NK-92 (cell line): ENCODE measurements around the gene NMBR.
"Not testable (repeated sequence)": the region's sequence is repeated elsewhere in the genome, so short reads cannot be mapped to it uniquely, and the experiment has no call there.

Source experiments
- DNase-seq: peaks from one replicate; lab custom pipeline; 2025; ENCODE audit not compliant: unreplicated experiment; lab: John Stamatoyannopoulos, UW

Gene NMBR

DNA sequence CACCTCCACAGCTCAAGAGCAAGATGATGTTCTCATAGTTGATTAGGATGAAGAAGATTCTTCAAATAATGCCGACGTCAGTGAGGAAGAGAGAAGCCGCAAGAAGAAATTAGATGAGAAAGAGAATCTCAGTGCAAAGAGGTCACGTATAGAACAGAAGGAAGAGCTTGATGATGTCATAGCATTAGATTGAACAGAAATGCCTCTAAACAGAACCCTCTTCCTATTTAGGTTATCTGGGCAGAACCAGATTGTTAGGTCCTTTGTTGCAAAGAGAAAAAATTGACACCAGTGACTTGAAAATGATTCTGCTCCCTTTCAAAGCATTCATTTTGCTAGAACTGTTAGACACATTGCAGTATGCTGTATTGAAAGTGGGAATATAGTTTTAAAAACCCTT, 84.1 kb downstream of the NMBR start:
- DNase-seq: not testable (repeated sequence)

DNA sequence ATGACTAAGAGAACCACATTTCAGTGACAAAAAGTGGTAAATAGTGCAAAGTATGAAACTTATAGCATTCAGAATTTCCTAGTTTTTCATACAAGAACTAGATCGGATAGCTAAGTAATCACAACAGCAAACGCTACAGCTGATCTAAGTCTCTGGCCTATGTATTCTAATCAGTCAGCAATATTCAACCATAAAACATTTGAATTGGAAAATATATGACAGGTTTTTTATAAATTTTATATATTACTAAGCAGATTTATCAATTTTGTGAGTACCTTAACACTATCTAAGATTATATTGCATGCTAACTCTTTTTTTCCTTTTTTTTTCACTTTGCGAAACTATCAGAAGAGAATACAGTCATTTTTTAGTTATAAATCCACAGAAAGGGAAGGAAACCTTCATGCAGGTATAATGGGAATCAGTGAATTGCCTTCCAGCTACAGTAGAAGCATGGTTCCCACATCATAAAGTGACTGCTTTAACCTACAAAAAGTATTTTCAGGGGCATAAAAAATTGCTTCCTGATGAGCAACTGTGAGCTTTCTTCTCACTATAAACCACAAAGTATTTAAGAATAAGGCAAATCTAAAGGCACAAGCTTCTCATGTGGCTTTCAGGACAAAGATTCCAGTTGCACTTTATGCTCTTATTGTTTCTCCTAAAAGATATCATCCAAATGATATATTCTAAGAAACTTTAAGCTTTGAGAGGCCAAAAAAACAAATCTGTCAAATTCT, 88.2 kb downstream of the NMBR start:
- DNase-seq: no peak

DNA sequence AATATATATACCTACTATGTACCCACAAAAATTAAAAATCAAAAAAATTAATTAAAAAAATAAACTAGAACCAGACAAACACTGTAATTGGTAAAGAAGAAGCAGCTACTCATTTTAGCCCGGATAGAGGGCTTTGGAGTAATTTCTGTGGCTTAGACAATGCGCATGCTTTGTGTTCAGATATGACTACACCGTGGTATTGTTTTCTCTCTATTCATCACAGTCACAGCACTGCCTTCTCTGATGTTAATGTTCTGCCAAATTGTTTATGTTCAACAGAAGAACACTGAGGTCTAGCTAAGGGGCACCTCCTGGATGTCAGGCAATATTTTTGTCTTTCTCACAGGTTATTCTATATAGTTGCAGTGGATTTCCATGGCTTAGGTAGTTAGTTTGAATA, 91.7 kb downstream of the NMBR start:
- no peak for DNase-seq

DNA sequence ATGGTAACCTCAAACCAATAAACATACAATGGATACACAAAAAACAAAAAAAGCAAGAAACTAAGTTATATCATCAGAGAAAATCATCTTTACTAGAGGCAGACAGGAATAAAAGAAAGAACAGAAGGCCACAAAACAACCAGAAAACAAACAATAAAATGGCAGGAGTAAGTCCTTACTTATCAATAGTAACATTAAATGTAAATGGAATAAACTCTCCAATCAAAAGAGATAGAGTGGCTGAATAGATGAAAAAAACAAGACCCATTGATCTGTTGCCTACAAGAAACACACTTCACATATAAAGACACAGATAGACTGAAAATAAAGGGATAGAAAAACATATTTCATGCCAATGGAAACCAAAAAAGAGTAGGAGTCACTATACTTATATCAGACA, 95.5 kb downstream of the NMBR start:
- no peak for DNase-seq

DNA sequence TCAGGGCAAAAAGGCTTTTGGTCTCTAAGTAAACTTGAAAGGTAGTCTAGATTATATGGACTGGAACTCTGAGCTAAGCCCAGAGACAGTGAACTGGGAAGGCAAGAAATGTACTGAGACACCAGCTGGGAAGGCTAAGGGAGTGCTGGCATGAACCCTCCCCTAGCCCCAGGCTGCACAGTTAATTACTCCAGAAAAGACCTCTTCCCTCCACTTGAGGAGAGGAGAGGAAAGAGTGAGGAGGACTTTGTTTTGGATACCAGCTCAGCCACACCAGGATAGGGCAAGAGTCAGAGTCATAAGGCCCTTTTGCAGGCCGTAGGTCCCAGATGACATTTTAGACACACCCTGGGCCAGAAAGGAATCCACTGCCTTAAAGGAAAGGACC, 98.3 kb downstream of the NMBR start:
- DNase-seq: no peak

DNA sequence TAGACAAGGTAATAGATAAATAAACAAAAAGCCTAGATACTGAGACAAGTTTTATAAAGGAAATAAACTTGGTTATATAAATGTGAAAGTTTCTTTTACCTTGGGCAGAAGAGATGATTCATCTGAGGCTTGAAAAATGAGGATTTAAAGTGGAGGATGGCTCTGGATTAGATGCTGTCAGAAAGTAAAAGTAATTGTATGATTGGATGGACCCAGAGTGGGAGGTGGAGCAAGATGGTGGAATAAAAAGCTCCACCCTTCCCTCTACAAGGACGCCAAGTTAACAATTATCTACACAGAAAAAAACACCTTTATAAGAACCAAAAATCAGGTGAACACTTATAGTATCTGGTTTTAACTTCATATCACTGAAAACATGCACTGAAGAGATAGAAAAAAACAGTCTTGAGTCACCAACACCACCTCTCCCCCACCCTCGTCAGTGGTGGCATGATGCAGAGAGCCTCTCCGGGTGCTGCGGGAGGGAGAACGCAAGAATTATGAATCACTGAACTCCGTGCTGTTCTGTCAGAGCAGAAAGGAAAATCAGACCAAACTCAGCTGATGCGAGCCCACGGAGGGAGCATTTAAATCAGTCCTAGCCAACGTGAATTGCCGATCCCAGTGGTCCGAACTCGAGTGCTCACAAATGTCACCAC, 98.9 kb downstream of the NMBR start:
- no peak for DNase-seq

DNA sequence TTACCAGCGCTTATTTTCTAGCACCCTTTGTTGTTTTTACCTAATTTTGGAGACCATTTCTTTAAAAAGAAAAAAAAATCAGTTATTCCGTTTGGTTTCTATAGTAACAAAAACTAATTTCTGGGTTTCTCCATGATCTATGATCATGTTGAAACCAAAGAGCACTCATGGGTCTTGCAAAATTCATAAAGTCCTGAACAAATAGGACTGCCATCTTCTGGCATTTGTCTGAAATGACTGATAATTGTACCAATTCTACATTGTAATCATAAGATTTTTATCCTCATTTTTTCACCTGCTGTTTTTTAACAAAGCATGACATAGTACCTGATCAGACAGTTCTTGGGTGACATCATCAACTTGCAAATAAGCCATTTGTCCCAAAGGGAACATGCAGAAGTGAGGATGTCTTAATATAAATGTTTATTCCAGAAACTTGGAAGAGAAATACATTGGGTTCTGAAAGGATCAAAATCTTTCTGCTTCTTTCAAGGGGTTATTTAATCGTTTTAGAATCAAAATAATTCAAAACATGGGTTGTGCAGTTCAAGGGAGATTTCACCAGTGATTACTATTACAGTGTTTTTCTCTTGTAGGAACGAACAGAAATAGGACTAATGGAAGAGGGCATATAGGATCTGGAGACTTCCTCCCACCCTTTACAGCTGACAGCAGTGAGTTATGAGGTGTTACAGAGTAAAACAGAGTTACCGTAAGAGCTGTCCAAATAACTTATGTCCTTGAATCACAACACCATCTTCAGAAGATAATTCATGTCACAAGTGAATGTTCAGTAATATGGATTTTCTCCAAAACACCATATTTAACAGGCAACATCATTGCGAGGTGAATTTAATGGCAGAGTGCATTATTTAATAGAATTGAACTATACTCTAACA, 101.3 kb downstream of the NMBR start:
- no peak for DNase-seq

DNA sequence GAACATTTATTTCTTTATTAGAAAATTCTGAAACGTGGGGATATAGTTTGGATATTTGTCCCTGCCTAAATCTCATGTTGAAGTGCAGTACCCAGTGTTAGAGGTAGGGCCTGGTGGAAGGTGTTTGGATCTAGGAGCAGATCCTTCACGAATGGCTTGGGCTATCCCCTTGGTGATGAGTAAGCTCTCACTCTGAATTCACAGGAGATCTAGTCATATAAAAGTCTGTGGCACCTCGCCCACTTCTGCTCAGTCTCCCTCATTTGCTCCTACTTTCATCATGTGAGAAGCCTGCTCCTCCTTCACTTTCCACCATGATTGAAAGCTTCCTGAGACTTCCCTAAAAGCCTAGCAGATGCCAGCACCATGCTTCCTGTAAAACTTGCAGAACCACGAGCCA, 111.0 kb downstream of the NMBR start:
- no peak for DNase-seq

DNA sequence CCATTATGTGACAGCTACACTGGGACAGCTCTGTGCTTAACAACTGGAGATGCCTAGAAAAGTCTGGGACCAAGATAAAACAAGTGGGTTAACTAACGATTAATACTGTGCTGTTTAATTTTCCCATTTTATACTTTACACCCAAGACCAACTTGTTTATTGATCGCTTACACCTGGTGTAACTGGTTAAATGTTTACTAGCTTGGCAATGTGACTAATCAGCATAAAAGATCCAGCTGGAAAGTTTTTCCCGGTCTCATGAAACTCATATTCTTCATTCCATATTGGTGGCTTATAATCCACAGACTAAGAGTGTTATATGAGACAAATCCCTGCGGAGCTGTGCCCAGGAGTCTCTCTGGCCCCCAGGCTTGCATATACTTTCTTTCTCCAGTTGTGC, 115.9 kb downstream of the NMBR start:
- no peak for DNase-seq

DNA sequence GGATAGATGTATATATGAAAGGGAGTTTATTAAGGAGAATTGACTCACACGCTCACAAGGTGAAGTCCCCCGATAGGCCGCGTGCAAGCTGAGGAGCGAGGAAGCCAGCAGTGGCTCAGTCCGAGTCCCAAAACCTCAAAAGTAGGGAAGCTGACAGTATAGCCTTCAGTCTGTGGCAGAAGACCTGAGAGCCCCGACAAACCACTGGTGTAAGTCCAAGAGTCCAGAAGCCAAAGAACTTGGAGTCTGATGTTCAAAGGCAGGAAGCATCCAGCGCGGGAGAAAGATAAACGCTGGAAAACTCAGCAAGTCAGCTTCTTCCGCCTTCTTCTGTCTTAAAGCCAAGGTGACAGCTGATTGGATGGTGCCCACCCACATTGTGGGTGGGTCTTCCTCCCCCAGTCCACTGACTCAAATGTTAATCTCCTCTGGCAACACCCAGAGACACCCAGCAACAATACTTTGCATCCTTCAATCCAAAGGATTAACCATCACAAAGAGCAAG, 116.8 kb downstream of the NMBR start:
- no peak for DNase-seq

DNA sequence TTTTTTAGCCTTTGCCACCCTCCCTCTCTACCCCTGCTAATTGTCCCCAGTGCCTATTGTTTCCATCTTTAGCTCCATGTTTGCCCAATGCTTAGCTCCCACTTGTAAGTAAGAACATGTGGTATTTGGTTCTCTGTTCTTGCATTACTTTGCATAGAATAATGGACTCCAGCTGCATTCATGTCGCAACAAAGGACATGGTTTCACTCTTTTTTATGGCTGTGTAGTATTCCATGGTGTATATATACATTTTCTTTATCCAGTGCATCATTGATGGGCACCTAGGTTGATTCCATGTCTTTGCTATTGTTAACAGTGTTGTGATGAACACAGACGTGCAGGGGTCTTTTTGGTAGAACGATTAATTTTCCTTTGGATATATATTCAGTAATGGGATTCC, 118.4 kb downstream of the NMBR start:
- DNase-seq: no peak

DNA sequence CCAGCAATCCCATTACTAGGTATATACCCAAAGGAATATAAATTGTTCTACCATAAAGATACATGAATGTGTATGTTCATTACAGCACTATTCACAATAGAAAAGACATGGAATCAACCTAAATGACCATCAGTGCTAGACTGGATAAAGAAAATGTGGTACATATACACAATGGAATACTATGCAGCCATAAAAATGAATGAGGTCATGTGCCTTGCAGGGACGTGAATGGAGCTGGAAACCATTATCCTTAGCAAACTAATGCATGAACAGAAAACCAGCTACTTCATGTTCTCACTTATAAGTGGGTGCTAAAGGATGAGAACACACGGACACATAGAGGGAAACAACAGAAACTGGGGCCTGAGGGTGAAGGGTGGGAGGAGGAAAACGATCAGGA, 119.1 kb downstream of the NMBR start:
- not testable (repeated sequence) for DNase-seq

DNA sequence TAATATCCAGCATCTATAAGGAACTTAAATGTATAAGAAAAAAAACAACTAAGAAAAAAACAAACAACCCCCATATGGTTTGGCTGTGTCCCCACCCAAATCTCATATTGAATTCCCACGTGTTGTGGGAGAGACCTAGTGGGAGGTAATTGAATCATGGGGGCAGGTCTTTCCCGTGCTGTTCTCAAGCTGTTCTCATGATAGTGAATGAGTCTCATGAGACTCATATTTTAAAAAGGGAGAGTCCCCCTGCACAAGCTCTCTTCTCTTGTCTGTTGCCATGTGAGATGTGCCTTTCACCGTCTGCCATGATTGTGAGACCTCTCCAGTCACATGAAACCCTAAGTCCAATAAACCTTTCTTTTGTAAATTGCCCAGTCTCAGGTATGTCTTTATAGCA, 119.8 kb downstream of the NMBR start:
- DNase-seq: no peak

DNA sequence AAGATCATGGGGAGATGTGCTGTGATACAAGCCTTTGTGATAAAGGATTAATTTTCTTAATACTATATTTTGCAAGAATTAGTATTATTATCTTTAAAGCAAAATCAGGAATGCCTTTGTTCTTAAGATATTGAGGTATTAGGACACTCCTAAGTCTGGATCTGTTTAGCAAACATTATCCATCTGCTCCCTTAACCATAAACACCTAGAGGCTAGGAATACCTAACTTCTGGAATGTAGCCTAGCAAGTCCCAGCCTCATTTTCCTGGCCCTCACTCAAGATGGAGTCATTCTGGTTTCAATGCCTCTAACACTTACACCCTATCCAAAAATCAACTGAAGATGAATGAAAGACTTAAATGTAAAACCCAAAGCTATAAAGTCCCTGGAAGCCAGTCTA, 120.5 kb downstream of the NMBR start:
- no peak for DNase-seq
